SK-N-SH (cell line): Measurements from ENCODE around the gene GNAZ.

ENCODE experiments used
- EP300 ChIP-seq, 2 experiments: IDR thresholded peaks; 2 replicates each; pipeline versions ENCODE4 v1.4.0 to v1.6.1; 2012; ENCODE audit warnings: borderline replicate concordance in 1 of 2, low read depth in 1 of 2, low read length in 1 of 2
- FOXM1 ChIP-seq: IDR thresholded peaks from 2 replicates; pipeline ENCODE4 v1.4.0; 2012; ENCODE audit warnings: low read depth, mild to moderate bottlenecking
- POLR2AphosphoS5 ChIP-seq: IDR thresholded peaks from 2 replicates; pipeline ENCODE4 v1.6.1; 2012; ENCODE audit warnings: low read depth, low read length
- RXRA ChIP-seq: IDR thresholded peaks from 2 replicates; pipeline ENCODE4 v1.4.0; 2012; ENCODE audit warnings: low read depth, mild to moderate bottlenecking, borderline replicate concordance
- TF ChIP-seq, protein P1 (sequence below): fragments of 200-600 bp; sonication (generic); IDR thresholded peaks from 2 replicates; pipeline ENCODE4 v1.6.1; 2017; ENCODE audit warnings: antibody characterized with exemption, mild to moderate bottlenecking, moderate library complexity
- TF ChIP-seq, protein P2 (sequence below): IDR thresholded peaks from 2 replicates; pipeline ENCODE4 v1.4.0; 2012; ENCODE audit warnings: low read depth
- TF ChIP-seq, protein P3 (sequence below): IDR thresholded peaks from 2 replicates; pipeline ENCODE4 v1.6.1; 2012; ENCODE audit warnings: mild to moderate bottlenecking, low read depth, low read length, moderate library complexity

DNA sequence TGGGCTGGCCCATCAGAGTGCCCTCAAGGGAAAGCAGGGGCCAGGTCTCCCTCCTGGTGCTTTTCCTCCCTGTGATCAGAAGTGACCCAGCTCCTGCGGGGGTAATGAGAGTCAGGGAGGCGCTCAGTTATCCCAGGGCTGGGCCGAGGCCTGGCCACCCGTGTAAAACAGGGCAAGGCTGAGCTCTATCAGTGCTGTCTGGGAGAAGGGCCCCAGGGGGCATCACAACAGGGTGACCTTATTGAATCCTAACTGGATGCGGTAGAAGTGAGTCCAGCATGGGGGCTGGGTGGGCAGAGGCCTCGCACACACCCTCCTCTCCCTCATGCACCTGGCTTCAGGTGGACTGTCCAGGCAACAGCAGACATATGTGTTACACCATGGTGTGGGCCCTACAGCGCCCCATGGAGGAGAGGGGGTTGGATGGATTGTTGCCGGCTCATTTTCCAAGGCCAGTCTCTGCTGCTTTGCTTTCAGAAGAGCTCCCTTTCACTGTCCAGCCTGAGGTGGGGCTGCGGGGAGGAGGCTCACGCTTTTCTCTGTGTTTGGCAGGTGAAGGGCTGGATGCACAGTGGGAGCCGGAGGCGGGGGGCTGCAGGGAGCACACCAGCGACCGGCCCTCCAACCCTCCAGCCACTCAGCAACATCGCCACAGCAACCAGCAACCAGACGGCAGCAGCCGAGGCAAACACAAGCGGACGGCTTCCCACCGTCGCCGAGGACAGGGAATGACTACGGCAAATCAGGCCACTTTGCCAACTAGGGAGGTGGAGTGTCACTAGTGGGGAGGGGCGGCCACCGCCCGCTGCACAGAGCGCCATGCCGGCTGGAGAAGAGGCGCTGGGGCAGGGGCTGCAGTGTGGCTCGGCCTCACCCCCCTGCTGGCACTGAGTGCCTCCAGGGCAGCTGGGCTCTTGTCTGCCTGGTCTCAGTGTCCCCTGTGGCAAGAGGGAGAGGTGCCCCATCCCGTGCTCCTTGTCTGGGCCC, 24.7 kb downstream of the GNAZ start:
- TF ChIP-seq, protein P1, sequence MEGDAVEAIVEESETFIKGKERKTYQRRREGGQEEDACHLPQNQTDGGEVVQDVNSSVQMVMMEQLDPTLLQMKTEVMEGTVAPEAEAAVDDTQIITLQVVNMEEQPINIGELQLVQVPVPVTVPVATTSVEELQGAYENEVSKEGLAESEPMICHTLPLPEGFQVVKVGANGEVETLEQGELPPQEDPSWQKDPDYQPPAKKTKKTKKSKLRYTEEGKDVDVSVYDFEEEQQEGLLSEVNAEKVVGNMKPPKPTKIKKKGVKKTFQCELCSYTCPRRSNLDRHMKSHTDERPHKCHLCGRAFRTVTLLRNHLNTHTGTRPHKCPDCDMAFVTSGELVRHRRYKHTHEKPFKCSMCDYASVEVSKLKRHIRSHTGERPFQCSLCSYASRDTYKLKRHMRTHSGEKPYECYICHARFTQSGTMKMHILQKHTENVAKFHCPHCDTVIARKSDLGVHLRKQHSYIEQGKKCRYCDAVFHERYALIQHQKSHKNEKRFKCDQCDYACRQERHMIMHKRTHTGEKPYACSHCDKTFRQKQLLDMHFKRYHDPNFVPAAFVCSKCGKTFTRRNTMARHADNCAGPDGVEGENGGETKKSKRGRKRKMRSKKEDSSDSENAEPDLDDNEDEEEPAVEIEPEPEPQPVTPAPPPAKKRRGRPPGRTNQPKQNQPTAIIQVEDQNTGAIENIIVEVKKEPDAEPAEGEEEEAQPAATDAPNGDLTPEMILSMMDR = no peak
- TF ChIP-seq, protein P2, sequence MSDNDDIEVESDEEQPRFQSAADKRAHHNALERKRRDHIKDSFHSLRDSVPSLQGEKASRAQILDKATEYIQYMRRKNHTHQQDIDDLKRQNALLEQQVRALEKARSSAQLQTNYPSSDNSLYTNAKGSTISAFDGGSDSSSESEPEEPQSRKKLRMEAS = no peak
- TF ChIP-seq RXRA (no peak), FOXM1 (no peak), POLR2AphosphoS5 (no peak), EP300 (IDR thresholded peaks at IDR 0.05; ENCODE audit: borderline replicate concordance in 1 of 2, low read depth in 1 of 2, low read length in 1 of 2) (no peak)
- TF ChIP-seq, protein P3, sequence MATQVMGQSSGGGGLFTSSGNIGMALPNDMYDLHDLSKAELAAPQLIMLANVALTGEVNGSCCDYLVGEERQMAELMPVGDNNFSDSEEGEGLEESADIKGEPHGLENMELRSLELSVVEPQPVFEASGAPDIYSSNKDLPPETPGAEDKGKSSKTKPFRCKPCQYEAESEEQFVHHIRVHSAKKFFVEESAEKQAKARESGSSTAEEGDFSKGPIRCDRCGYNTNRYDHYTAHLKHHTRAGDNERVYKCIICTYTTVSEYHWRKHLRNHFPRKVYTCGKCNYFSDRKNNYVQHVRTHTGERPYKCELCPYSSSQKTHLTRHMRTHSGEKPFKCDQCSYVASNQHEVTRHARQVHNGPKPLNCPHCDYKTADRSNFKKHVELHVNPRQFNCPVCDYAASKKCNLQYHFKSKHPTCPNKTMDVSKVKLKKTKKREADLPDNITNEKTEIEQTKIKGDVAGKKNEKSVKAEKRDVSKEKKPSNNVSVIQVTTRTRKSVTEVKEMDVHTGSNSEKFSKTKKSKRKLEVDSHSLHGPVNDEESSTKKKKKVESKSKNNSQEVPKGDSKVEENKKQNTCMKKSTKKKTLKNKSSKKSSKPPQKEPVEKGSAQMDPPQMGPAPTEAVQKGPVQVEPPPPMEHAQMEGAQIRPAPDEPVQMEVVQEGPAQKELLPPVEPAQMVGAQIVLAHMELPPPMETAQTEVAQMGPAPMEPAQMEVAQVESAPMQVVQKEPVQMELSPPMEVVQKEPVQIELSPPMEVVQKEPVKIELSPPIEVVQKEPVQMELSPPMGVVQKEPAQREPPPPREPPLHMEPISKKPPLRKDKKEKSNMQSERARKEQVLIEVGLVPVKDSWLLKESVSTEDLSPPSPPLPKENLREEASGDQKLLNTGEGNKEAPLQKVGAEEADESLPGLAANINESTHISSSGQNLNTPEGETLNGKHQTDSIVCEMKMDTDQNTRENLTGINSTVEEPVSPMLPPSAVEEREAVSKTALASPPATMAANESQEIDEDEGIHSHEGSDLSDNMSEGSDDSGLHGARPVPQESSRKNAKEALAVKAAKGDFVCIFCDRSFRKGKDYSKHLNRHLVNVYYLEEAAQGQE = no peak
